Measurements from ENCODE around the gene JARID2.

- TF ChIP-seq, protein P1, sequence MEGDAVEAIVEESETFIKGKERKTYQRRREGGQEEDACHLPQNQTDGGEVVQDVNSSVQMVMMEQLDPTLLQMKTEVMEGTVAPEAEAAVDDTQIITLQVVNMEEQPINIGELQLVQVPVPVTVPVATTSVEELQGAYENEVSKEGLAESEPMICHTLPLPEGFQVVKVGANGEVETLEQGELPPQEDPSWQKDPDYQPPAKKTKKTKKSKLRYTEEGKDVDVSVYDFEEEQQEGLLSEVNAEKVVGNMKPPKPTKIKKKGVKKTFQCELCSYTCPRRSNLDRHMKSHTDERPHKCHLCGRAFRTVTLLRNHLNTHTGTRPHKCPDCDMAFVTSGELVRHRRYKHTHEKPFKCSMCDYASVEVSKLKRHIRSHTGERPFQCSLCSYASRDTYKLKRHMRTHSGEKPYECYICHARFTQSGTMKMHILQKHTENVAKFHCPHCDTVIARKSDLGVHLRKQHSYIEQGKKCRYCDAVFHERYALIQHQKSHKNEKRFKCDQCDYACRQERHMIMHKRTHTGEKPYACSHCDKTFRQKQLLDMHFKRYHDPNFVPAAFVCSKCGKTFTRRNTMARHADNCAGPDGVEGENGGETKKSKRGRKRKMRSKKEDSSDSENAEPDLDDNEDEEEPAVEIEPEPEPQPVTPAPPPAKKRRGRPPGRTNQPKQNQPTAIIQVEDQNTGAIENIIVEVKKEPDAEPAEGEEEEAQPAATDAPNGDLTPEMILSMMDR (IDR thresholded peaks at IDR 0.05) = no peak
- no peak for TF ChIP-seq POLR2A (IDR thresholded peaks at IDR 0.05)
Observed at GRCh38 chr6:15340105-15340601, 94.3 kb downstream of the JARID2 start.
